SK-N-MC (cell line): Measurements from ENCODE around the gene DUSP9.

ENCODE experiments used
- EZH2 ChIP-seq: fragments of 200-600 bp; sonication (generic); IDR thresholded peaks from one replicate; pipeline ENCODE4 v1.6.1; 2017; ENCODE audit warnings: antibody characterized with exemption
- FOXP2 ChIP-seq: optimal IDR thresholded peaks from 2 replicates; pipeline ENCODE3; 2011; ENCODE audit warnings: mild to moderate bottlenecking, moderate library complexity; ENCODE audit not compliant: insufficient read depth; ENCODE audit errors: extremely low read length, control extremely low read depth
- POLR2AphosphoS5 ChIP-seq: IDR thresholded peaks from 2 replicates; pipeline ENCODE4 v1.6.1; 2012; ENCODE audit warnings: mild to moderate bottlenecking, low read depth, low read length, borderline replicate concordance

GRCh38 chrX:153601511-153602110, 45.4 kb upstream of the DUSP9 start:
- TF ChIP-seq POLR2AphosphoS5 (no peak), EZH2 (no peak), FOXP2 (no peak)
